Right atrium auricular region (tissue), 2 donors: ENCODE data around the gene MAGI2. TPM values are rescaled to one million over a fixed set of nuclear protein-coding genes. Genes with fewer than 3 reads are reported as not detected.

ENCODE experiments used
- DNase-seq: peaks from one replicate; pipeline ENCODE4 v3.0.0-alpha.2; 2019; ENCODE audit warnings: low spot score
- H3K27ac ChIP-seq, 2 donors: fragments of 200-600 bp; sonication (generic); 1 replicate in 1 of 2; 2 replicates in 1 of 2; pipeline ENCODE4 v1.5.1; 2016 to 2019
- H3K27me3 ChIP-seq, 2 donors: fragments of 200-600 bp; sonication (generic); one replicate each; pipeline versions ENCODE4 v1.5.1 to v1.6.0; 2017 to 2019
- H3K36me3 ChIP-seq: fragments of 200-600 bp; sonication (generic); one replicate; pipeline ENCODE4 v1.5.1; 2016
- H3K4me1 ChIP-seq, 2 donors: fragments of 200-600 bp; sonication (generic); one replicate each; pipeline versions ENCODE4 v1.5.1 to v1.6.0; 2017 to 2019
- H3K4me3 ChIP-seq, 2 donors: fragments of 200-600 bp; sonication (generic); 1 replicate in 1 of 2; 2 replicates in 1 of 2; pipeline ENCODE4 v1.5.1; 2017 to 2019; ENCODE audit warnings: mild to moderate bottlenecking in 1 of 2, moderate library complexity in 1 of 2
- H3K9me3 ChIP-seq, 2 donors: fragments of 200-600 bp; sonication (generic); one replicate each; pipeline ENCODE4 v1.5.1; 2019
- CTCF ChIP-seq, 2 donors: fragments of 200-600 bp; sonication (generic); IDR thresholded peaks; one replicate each; pipeline ENCODE4 v1.5.1; 2019; ENCODE audit warnings: antibody characterized with exemption in 2 of 2
- total RNA-seq, 2 donors: library from RNA; depleted of rRNA; stranded (reverse); fragments of >200 nt; gene quantifications; one replicate each; pipeline ENCODE4 v1.1.0, GENCODE V29; 2016

The MAGI2 gene
- total RNA-seq, 2 donors from 2014 or later = 5.9 to 6.0 TPM

- H3K4me3 ChIP-seq = no peak overlapping the region
- no peak for DNase-seq
- no peaks in the 10 kb centered on the region for H3K36me3 ChIP-seq
- no peaks in the 10 kb centered on the region for H3K9me3 ChIP-seq
- no peaks in the 10 kb centered on the region for H3K4me1 ChIP-seq
- H3K27ac ChIP-seq = no peak overlapping the region
- H3K27me3 ChIP-seq = no peaks in the 10 kb centered on the region
- TF ChIP-seq CTCF (IDR thresholded peaks at IDR 0.05) = no peak
These were observed 846.4 kb downstream of the MAGI2 start for GRCh38 chr7:78607099-78607498.

GRCh38 chr7:78605119-78605518, 848.3 kb downstream of the MAGI2 start:
- Histone ChIP-seq H3K4me3 (no peak overlapping the region), H3K9me3 (no peaks in the 10 kb centered on the region), H3K27me3 (no peaks in the 10 kb centered on the region), H3K36me3 (no peaks in the 10 kb centered on the region), H3K27ac (no peak overlapping the region), H3K4me1 (no peaks in the 10 kb centered on the region)
- no peak for TF ChIP-seq CTCF (IDR thresholded peaks at IDR 0.05)
- DNase-seq = no peak

GRCh38 chr7:78601728-78602127, 851.7 kb downstream of the MAGI2 start:
- Histone ChIP-seq H3K9me3 (no peaks in the 10 kb centered on the region), H3K4me1 (no peaks in the 10 kb centered on the region), H3K4me3 (no peak overlapping the region), H3K27me3 (no peaks in the 10 kb centered on the region), H3K27ac (no peak overlapping the region), H3K36me3 (no peaks in the 10 kb centered on the region)
- TF ChIP-seq CTCF (IDR thresholded peaks at IDR 0.05) = no peak
- no peak for DNase-seq

GRCh38 chr7:78594156-78594555, 859.3 kb downstream of the MAGI2 start:
- no peaks in the 10 kb centered on the region for H3K4me1 ChIP-seq
- no peak overlapping the region for H3K4me3 ChIP-seq
- no peak for DNase-seq
- no peak overlapping the region for H3K27ac ChIP-seq
- H3K27me3 ChIP-seq = no peaks in the 10 kb centered on the region
- TF ChIP-seq CTCF (IDR thresholded peaks at IDR 0.05) = no peak
- H3K9me3 ChIP-seq = no peaks in the 10 kb centered on the region
- H3K36me3 ChIP-seq = no peaks in the 10 kb centered on the region

GRCh38 chr7:78588393-78588792, 865.1 kb downstream of the MAGI2 start:
- DNase-seq = no peak
- Histone ChIP-seq H3K27ac (no peak overlapping the region), H3K27me3 (no peaks in the 10 kb centered on the region), H3K36me3 (no peaks in the 10 kb centered on the region), H3K4me1 (no peaks in the 10 kb centered on the region), H3K9me3 (no peaks in the 10 kb centered on the region), H3K4me3 (no peak overlapping the region)
- TF ChIP-seq CTCF (IDR thresholded peaks at IDR 0.05) = no peak

GRCh38 chr7:78587443-78588044, 865.9 kb downstream of the MAGI2 start:
- Histone ChIP-seq H3K36me3 (no peaks in the 10 kb centered on the region), H3K9me3 (no peaks in the 10 kb centered on the region), H3K4me3 (no peak overlapping the region), H3K27me3 (no peaks in the 10 kb centered on the region), H3K4me1 (no peaks in the 10 kb centered on the region), H3K27ac (no peak overlapping the region)
- DNase-seq = no peak
- peak in 1 of 2 donors; percentile 36 for TF ChIP-seq CTCF (IDR thresholded peaks at IDR 0.05)
